Keratinocyte (primary cell): ENCODE data around the gene DPF3.

Experiments used
- CTCF ChIP-seq, 3 experiments: IDR thresholded peaks in 1 of 3; conservative IDR thresholded peaks in 1 of 3; optimal IDR thresholded peaks in 1 of 3; 2 replicates in 2 of 3; 3 replicates in 1 of 3; pipeline versions ENCODE3 to v1.5.1; 2011; ENCODE audit warnings: low read length in 3 of 3, mild to moderate bottlenecking in 3 of 3, moderate library complexity in 2 of 3, control low read depth in 1 of 3, inconsistent platforms in 1 of 3; ENCODE audit not compliant: insufficient read depth in 2 of 3; ENCODE audit errors: extremely low read depth in 1 of 3
- EZH2 ChIP-seq: IDR thresholded peaks from one replicate; pipeline ENCODE4 v1.6.1; 2012; ENCODE audit warnings: inconsistent platforms, mild to moderate bottlenecking, low read length, moderate library complexity

- TF ChIP-seq CTCF (optimal IDR thresholded peaks at IDR 0.05 in 1 of 3, IDR thresholded peaks at IDR 0.05 in 1 of 3, conservative IDR thresholded peaks at IDR 0.05 in 1 of 3; ENCODE audit: extremely low read depth in 1 of 3, insufficient read depth in 2 of 3, low read length in 3 of 3) (no peak), EZH2 (no peak)
These were observed 228.6 kb downstream of the DPF3 start for GRCh38 chr14:72665259-72665658.
